Stimulated activated CD4-positive, alpha-beta T cell treated with anti-CD3 and anti-CD28 coated beads, Interleukin-15, amount 100 ng/mL, for 48 hours (primary cell): Measurements from ENCODE around the gene NISCH.

ENCODE experiments used
- DNase-seq, 2 donors: peaks; one replicate each; pipeline ENCODE4 v3.0.0-alpha.2; 2020; ENCODE audit warnings: low read depth in 2 of 2

The NISCH gene

GRCh38 chr3:52527039-52527731 lies 71.8 kb downstream of the NISCH start:
- no peak for DNase-seq

- DNase-seq, result no peak
Observed at GRCh38 chr3:52527732-52528585, 72.6 kb downstream of the NISCH start.

DNA sequence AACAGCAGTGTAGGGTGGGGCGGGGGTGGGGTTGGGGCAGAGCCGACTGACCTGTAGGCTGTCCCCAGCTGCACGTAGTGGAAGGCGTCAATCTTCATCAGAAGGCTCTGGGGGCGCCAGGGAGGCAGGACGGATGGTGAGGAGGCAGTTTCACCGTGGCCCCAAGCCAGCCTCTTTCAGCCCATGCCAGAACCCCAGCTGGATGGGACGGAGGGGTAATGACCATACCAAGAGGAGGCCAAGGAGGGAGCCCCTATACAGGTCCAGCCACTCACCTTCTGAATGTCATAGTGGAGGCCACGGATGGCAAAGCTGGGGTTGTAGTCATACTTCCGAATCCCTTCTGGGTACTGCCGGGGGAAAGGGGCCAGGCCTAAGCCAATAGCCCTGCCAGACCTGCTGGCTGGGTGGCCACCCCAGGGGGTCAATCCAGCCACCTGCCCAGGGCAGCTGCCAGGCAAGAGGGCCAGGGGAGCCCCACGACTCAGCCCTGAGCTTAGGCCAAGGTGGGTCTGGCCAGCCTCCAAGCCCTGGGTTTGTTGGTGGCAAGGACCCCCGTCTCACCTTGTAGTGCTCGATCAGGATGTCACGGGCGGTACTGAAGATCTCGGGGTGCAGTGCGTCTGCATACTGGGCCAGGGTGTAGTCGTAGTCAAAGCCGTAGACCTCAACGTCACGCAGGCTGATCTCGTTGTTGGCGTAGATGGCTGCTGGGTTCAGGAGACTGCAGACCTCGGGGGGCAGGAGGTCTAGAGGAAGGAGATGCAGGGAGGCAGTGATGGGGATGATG lies 73.4 kb downstream of the NISCH start:
- DNase-seq, result no peak

GRCh38 chr3:52529376-52530333 lies 74.3 kb downstream of the NISCH start:
- DNase-seq, result no peak

- DNase-seq, result no peak
Observed at GRCh38 chr3:52530918-52531826, 75.8 kb downstream of the NISCH start.

- no peak for DNase-seq
Observed at GRCh38 chr3:52531860-52532516, 76.6 kb downstream of the NISCH start.

DNA sequence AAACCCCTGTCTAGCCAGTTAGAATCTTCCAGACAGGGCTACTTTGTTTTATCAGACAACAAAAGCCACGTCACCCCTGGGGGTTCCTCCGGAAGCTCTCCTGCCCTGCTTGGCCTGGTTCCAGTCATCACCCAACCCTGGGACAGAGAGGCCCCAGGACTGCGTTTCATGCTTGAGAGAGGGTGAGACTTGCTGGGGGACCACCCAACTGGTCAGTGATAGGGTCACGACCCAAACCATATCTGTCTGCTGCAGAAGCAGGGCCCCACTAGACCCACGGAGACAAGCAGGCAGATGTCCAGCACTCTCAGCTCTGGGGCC lies 77.1 kb downstream of the NISCH start:
- DNase-seq, result no peak

- DNase-seq, result no peak
Observed at GRCh38 chr3:52532838-52533622, 77.6 kb downstream of the NISCH start.

DNA sequence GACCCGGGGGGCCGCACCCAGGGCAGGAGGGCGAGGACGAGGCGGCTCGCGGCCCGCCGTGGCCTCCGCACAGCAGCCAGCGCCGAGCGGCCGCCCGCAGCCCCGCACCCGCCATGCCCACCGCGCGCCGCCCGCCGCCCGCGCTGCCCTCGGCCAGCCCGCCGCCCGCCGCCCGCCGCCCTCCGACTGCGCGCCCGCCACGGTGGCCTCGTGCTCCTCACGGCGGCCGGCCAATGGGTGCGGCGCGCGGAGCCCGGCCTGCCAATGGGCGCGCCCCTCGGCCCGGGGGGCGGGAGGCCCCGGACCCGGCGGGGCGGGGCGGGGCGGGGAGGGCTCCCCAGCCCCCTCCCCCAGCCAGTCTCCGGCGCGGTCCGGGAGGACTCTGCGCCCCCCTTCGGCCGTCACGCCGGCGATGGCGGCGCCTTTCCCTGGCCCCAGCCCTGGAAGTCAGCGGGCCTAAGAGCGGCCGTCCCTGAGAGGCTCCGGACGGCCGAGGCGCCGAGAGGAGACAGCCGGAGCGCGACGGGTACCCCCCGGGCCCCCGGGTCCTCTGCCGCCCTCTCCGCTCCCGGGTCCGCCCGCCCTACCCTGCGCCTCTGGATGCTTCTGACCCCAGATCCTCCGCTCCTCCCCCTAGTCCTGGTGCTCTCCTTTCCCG lies 78.3 kb downstream of the NISCH start, which contains the start of gene NT5DC2:
Gene NT5DC2 (minus strand): TSS at position 235 of the 658 bp plus-strand sequence. CDS start 120 bp downstream, at position 115.
- DNase-seq, result peak in 1 of 2 donors; percentile 62

DNA sequence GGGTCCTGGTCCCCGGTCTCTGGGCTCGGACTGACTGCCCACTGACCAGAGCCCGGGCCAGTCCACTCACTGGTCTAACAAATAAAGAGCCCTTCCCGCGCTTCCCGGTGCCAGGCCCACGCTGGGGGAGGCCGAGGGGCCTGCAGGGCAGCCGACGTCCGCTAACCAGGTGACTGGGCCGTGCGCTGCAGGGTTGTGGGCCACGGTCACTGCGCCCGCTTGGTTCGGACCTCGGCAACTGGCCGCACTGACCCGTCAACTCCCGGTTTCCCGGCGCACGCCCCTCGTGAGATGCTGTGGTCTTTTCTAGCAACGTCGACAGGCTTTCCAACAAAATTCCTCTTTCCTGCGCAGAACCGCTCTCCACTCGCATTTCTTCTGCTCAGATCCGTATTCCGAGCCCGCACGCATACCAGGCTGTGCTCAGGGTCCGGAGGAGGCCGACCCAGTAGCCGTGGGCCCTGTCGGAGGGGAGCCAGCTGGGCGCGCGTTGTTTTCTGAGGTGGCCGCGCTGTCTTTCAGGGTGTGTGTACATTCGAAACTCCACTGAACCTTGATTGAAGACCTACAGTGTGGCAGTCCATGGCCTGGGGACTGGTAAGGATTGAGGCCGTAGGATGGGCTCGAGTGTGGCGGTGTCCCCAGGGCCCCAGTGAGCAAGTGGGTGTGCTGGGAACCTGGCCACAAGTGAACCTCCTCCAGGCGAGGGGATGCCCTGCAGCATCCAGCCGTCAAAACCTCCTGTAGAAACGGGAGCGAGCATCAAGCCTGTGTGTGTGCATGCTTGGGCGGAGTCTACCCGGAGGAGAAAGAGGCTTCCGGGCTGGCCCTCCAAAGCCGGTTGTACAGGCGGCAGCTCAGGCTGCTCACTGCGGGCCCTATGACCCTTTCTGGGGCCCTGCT lies 79.1 kb downstream of the NISCH start:
- DNase-seq, result no peak

DNA sequence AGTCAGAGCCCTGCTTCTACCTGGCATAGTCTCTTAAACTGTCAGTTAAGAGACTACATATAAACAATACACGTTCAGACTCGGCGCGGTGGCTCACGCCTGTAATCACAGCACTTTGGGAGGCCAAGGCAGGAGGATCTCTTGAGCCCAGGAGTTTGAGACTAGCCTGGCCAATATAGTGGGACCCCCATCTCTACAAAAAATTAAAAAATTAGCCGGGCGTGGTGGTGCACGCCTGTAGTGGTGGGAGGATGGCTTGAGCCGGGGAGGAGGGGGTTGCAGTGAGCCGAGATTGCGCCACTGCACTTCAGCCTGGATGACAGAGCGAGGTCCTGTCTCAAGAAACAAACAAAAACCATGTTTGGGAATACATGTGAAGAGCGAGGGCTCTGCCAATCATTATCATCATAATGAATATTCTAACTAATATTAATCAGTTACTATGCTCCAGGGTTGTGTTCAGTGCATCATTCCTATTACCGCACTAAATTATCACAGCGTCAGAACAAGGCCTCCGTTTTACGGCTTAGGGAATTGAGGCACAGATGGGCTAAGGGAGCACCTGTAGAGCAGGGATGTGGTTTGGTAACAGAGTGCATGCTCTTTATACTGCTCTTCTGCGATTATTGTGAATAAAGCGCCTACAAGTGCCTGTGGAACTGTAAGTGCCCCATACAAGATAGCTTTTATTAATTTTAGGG lies 80.2 kb downstream of the NISCH start:
- DNase-seq, result no peak

DNA sequence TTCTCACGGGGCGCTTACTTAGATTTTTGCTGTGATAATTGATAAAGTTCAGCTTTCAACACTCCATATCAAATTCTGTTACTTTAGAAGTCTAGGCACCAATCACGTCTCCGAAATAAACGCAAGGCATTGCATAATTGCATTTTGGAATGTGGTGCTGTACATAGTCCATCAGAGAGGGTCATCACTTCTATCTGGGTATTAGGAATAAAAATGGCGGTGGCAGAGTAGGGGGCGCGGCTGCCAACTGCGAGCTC lies 80.6 kb downstream of the NISCH start:
- DNase-seq, result no peak

GRCh38 chr3:52536369-52537164 lies 81.2 kb downstream of the NISCH start, which contains the start of gene UQCC5:
UQCC5 (plus strand) TSS chr3:52536605; CDS start chr3:52536756, 151 bp downstream.
- DNase-seq, result peak; percentile 95 to 98

DNA sequence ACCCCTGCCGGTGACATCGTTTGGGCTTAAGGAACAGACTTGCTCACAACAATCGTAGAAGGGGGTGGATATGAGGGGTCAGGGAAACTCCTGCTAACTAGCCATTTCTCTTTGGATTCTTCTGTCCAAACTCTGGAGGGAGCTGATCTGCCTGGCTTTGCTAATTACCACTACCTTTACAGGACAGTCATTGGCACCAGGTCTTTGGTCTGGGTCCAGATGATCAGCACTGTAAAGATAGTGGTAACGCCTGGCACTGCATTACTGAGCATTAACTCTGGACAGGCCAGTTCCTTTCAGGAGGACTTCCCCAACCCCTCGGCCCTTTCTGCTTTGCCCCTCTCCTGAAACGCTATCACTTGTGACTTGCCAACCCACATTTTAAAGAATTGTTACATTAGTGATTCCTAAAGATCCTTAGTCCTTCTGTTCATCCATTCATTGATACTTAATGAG lies 81.8 kb downstream of the NISCH start:
- DNase-seq, result no peak

GRCh38 chr3:52537726-52538421 lies 82.5 kb downstream of the NISCH start:
- no peak for DNase-seq
